GM12892 (cell line): ENCODE measurements around the gene NEFH.

Source experiments
- POLR2A ChIP-seq: IDR thresholded peaks from 2 replicates; pipeline ENCODE4 v1.6.1; 2011; ENCODE audit warnings: low read depth, low read length, control low read depth
- TAF1 ChIP-seq: IDR thresholded peaks from 2 replicates; pipeline ENCODE4 v1.6.1; 2011; ENCODE audit warnings: low read depth, mild to moderate bottlenecking, control low read depth, low read length, borderline replicate concordance

DNA sequence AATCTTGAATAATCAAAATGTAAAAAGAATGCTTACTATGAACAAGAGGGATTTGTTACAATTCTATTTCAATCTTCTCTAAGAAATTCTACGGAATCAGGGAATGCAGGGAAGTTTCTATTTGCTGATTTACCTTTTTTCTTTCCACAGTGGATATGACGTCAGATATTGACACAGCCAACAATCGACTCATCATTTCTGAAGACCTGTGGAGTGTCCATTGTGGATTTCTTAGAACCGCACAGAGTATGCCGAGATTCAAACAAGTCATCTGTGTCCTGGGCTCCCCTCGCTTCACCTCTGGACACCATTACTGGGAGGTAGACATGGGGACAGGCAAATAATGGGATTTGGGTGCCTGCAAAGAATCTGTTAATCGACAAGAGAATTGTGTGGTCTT, 45.7 kb upstream of the NEFH start:
- TF ChIP-seq TAF1 (no peak), POLR2A (no peak)
